CD4-positive, alpha-beta T cell treated with Interleukin-17A for 1 hour (primary cell): ENCODE data around the gene CCSER1.

Experiments used
- DNase-seq: peaks from one replicate; pipeline ENCODE4 v3.0.0-alpha.2; 2020

CCSER1 gene

GRCh38 chr4:91630054-91630453, 1502.9 kb downstream of the CCSER1 start:
- DNase-seq, result no peak

- no peak for DNase-seq
These were observed 1503.6 kb downstream of the CCSER1 start for GRCh38 chr4:91630764-91631163.

GRCh38 chr4:91631335-91631734, 1504.1 kb downstream of the CCSER1 start:
- DNase-seq, result no peak

- no peak for DNase-seq
These were observed 1508.9 kb downstream of the CCSER1 start for GRCh38 chr4:91636083-91636482.
